Ecto neural progenitor cell (in vitro differentiated cells): ENCODE data around the gene IDH3A.

ENCODE experiments used
- DNase-seq: peaks from one replicate; pipeline ENCODE4 v3.0.0-alpha.2; 2018; ENCODE audit warnings: low spot score

IDH3A gene

DNA sequence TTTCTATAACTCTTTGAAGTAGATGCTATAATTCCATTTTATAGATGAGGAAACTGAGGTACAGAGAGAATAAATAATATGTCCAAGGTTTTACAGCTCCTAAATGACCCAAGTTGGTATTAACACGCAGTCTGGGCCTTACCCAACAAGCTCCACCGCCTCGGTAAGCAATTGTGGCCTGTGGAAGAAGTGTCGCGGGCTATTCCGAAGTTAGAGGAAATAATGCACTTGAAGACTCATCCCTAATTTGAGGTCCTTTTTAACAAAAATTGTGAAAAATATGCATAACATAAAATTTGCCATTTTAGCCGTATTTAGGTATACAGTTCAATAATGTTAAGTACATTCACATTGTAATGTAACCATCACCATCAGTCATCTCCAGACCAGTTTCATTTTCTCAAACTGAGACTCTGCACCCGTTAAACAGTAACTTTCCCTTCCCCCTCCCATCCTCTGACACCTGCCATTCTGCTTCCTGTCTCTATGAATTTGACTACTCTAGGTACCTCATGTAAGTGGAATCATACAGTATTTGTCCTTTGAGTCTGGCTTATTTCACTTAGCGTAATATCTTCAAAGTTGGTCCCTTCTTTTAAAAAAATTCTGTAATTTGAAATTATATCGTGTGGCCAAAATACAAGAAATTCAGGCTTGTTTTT is 18.2 kb downstream of the IDH3A start:
- DNase-seq: no peak

DNA sequence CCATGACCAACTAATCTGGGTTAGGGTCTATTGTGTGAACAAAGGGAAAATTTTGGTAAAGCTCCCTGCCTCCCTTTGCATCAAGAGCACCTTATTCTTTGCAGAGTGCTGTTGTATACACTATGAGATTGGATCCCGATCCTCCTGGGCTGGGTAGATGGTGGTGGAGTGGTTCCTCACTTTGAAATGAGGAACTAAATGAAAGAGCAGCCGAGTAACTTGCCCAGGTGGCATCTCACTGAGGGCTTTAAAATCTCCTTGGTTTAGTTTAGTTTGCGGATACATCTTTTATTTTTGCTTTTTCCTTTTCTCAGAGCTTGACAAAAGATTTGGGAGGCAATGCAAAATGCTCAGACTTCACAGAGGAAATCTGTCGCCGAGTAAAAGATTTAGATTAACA is 19.4 kb downstream of the IDH3A start:
- DNase-seq: no peak

DNA sequence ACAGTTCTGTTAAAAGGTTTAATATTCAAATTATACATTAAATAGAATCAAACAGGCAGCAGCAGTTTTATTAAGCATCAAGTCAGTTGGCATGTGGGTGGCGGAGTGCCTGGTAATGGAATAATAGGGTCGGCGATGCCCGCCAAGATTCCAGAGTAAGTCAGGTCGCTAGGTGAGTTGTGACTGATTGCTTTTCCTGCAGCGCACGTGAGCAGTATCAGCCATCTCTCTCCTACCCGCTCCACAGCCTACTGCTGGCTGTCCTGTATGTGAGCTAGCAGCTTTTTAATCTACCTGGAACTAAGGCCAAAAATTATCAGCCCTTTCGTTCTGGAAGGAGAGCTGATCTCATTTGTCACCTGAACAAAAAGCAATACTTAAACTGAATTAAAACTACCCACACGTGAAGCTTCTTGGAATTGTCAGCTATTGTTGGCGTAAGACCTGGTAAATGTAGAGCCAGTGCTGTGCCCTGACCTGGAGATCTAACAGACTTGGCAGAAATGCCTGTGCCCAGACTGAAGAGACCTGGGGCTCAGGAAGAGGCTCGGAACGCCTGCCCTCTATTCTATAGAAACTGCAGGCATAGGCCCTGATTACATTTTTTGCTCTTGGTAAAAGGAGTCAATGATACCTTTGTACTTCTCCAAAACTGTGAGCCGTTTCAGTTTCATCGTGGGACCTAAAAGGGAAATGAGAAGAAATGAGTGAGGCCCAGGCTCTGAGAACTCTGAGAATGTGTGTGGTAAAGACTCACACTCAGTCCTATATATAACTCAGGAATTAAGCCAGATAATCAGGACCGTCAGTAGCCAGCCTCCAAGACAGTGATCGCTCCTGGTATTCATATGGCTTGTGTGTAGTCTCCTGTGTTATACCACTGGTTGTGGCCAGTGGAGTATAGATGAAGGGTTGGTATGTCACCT is 21.9 kb downstream of the IDH3A start:
- no peak for DNase-seq

DNA sequence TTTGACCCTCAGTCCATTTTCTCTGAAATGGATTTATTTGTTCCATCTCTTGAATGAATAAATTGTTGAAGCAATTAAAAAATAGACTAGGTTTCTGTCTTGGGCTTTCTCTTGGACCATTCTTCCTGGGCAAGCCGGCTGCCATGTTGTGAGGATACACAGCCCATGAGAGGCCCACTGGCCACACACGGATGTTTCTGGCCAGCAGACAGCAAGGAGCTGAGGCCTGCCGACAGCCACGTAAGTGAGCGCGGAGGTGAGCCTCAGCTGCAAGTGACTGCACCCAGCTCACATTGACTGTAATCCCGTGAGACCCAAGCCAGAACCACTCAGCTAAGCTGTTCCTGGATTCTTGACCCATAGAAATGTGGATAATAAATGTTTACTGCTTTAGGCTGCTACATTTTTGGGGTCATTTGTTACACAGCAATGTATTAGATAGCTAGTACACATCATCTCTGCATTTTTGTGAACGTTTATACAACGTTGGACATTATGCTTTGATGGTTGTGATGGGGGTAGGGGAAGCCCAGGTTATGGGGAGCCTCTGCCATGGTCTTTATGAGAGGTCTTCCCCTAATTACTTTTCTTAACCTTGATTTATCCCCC is 22.8 kb downstream of the IDH3A start:
- DNase-seq: no peak

DNA sequence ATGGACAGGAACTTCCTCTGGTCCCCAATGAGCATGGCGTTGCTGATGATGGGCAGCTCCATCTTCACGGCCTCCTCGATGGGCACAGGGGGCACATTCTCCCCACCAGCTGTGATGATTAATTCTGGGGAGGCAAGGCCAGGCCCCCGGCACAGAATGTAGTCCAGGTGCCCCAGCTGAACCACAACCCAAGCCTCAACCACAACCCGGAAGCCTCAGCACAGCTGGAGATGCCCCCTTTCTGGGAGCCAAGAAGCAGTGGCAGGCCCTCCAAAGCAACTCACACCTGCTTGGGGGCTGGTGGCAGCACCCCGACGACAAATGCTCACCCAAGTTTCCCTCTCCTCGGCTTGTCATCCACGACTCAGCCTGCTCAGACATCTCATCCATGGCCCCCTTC is 25.2 kb downstream of the IDH3A start:
- no peak for DNase-seq

DNA sequence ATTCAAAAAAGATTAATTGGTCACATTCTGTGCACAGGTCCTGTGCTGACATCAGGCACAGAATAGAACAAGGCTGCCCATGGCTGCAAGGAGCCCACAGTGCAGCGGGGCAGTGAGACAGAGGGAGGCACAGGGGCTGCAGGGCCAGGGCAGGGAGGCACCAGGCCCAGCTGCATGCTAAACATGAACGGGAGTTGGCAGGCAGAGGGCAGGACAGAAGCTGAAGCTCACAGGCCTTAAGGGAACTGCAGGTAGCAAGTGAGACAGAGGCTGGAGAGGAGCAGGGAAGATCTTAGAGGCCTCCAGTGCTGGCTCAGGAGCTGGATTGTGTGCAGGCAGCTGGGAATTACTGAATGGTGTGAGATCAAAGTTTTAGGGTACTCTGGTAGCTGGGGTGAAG is 26.2 kb downstream of the IDH3A start:
- DNase-seq: no peak

DNA sequence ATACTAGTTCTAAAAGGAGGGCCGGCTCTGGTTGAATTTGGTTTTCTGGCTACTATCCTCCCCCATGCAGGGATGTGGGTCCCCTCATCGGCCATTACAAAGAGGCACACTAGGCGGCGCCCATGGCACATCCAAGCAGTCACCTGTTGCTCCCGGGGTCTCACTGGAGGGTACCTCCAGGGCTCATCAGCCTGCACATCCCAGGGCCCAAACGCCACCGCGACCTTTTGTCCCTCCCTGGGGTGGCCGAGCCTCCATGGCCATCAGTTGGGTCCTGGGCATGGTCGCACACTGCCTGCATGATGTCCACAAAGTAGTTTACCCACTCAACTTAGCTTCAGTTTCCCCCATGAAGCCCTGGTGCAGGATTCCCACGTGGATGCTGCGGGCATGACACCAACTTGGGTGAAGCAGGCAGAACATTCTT is 28.3 kb downstream of the IDH3A start:
- peak; percentile 83 for DNase-seq

DNA sequence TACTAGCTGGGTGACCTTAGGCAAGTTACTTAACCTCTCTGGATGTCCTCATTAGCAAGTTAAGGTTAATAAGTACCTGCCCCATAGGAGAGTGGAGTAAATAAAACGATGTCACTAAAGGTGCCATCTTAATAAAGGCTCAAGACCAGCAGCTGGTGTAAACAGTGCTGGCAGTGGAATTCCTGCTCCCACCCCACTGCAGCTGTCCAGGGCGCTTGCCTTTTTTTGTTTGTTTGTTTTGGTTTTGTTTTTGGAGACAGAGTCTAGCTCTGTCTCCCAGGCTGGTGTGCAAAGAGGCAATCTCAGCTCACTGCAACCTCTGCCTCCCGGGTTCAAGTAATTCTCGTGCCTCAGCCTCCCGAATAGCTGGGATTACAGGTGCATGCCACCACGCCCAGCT is 28.9 kb downstream of the IDH3A start:
- no peak for DNase-seq

DNA sequence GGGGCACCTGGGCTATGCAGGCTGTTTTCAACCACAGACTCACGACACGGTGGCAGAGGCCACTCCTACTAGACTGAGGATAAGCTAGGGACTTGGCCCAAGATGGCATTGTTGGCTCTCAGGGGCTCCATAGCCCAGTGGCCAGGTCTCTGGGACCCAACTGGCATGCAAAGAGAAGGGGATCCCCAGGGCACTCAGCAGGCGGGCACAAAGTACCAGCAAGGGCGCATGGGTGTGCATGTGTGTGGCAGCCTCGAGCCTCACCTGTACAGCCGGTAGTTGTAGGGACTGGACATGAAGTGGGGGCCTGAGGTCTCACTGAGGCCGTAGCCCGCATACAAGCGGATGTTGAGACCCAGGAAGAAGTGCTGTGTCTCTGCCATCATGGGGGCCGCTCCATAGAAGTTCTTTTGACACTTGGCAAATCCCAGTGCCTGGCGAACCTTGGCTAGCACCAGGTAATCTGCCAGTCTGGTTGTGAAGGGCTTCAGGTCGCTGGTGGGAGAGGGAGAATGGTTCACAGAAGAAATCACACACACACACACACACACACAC is 30.2 kb downstream of the IDH3A start:
- no peak for DNase-seq

DNA sequence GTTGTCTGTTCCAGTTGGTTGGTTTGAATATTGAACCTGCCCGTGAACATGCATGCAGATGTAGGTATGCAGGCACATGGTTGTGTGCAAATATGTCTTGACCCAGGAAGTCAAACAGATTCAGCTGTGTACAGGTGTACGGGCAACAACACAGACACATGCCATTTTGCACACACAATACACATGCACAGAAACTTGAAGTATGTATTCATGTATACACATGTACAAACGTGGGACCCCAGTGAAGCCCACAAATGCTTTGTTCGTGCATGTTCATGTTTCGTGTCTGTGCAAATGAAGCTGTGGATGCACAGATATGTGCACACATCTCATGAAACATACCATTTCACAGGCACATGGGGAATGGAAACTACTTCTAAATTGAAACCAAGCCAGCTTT is 30.7 kb downstream of the IDH3A start:
- no peak for DNase-seq

DNA sequence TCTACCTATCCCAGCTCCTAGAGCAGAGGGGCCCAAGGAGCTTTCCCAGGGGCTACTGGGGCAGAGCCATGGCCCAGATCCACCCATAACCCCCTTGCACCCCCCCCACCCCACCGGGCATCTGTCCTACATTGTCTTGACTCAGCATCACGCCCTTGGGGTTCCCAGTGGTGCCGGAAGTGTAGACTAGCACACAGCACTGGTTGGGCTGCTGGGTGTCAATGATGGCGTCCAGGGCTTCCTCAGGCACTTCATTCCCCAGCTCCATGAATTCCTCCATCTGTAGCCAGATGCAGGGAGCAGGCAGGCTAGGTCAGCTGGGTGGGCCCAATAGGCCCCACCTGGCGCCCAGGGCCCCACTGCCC is 33.2 kb downstream of the IDH3A start:
- DNase-seq: no peak

DNA sequence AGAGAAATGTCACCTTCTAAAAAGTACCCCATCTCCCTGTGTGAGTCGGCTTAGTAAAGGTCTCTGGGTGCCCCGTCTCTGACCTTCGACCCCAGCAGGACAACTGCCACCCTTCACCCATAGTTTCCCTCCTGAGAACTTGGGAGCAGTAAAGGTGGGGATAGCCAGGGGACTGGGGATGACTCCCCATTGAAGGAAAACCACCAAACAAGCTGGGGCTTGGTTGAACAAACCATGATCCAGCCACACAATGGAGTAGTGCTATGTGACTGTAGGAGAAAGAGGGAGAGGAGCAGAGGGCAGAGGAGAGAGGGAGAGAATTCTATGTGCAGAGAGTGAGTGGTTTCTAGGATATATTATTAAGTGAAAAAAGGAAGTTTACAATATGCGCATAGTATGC is 33.7 kb downstream of the IDH3A start:
- no peak for DNase-seq

DNA sequence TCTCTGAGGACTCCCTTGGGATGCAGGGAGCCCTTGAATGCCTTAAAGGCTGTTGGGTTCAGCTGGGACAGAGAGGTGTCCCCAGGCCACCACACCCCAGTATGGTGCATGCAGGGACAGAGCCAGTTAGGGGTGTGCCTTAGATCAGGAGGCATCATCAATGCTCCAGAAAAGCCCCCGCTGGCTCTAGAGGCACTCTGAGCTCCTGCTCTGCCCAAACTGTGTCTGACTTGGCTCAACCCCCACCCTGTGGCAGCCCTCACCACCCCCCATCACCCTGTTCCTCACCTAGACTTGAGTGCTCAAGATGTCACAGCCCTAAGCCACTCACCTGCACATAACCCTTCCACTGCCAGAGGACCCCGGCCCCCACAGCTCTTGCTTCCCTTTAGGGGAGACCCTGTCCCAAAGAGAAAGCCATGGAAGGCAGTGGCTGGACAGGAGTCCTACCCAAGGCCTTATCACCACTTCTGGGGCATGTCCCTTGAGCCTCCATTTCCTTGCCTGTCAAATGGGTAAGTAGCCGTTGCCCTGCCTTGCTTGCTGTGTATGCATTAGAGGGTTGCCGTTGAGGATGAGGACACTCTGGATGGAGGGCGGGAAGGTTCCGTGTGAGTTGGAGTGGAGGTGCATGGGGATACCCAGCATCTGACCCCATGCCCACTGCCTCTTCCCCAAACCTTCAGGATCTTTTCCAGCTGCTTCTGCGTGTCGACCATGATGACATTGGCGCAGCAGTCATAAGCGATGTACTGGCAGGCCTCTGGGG is 43.8 kb downstream of the IDH3A start:
- DNase-seq: no peak

DNA sequence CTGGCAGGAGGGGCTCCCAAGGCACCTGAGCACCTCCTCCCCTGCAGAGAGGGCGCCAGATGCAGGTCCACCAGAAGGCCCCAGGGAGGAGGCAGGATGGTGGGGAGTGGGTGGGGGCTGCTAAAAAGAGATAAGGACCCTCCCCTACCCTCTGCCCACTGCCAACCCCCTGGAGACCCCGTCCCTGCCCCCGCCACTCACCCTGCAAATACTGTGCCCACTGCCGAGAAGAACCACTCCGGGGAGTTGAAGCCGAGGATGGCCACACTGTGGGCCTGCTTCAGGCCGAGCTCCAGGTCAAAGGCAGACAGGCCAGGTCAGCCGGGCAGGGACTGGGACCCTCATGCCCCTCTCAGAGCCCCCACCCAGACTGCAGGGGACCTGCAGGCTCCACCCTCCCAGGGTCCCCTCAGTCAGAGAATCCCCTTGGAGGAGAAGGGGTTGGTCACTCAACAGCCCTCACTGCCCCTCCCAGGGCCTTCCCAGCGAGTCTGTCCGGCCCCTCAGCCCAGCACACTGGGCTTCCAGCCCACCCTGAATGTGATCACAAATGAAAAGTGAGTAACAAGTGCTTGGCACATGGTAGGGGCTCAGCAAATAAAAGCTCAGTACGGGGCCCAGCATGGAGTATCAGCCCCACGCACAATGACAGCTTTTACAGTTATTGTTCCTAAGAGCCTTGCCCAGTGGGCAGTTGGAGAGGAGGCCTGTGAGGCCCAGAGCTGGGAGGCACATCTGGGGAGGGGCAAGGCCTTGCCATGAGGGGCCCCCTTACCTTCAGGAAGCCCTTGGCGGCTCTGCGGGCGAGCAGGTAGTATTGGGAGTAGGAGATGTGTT is 44.8 kb downstream of the IDH3A start:
- DNase-seq: no peak

DNA sequence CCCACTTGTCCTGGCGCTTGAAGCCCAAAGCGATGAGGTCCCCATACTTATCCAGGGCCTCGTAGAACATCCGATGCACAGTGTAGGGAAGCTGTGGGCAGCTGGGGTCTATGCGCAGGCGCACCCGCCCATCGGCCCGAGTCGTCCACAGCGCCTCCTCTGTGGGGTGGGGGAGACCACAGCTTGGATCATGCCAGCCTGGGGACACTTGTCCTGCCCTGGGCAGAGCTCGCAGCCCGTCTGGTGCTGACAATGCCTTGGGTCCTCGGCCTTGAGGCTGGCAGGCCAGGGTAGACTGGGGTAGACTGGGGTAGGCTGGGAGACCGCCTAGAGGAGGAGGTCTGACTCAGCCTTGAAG is 45.4 kb downstream of the IDH3A start:
- no peak for DNase-seq

DNA sequence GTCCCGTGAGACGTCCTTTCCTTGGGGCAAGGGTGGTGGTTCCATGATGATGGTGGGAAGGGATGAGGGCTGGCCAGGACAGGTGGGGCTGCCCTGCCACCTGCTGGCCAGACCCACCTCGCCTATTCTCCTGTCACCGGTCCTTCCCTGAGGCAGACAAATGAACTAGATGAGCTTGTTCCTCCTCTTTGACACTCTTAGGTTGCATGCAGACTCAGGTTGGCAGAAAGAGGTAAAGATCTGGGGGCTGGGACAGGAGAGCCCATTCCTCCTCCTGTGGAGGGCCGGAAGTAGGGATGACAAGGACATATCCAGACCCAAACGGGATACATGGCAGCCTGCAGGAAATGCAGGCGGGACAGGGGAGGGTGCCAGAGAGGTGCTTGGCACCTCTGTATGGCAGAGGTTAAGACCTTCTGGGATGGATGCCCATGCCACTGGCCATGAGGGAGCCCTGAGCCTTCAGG is 46.6 kb downstream of the IDH3A start:
- DNase-seq: no peak

DNA sequence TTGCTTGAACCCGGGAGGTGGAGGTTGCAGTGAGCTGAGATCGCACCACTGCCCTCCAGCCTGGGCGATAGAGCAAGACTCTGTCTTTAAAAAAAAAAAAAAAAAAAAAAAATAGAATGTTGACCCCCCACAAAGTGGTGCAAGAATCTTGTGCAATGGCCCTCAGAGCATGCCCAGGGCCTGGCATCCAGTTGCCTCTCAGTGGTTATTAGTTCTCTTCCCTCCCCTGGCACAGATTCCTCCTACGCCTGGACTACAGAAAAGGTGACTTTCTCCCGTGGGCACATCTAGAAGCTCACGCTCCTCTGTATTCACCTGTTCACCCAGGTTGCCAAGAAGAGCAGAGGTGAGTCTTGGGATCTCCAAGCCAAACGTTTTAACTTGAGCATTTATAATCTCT is 48.5 kb downstream of the IDH3A start:
- no peak for DNase-seq

DNA sequence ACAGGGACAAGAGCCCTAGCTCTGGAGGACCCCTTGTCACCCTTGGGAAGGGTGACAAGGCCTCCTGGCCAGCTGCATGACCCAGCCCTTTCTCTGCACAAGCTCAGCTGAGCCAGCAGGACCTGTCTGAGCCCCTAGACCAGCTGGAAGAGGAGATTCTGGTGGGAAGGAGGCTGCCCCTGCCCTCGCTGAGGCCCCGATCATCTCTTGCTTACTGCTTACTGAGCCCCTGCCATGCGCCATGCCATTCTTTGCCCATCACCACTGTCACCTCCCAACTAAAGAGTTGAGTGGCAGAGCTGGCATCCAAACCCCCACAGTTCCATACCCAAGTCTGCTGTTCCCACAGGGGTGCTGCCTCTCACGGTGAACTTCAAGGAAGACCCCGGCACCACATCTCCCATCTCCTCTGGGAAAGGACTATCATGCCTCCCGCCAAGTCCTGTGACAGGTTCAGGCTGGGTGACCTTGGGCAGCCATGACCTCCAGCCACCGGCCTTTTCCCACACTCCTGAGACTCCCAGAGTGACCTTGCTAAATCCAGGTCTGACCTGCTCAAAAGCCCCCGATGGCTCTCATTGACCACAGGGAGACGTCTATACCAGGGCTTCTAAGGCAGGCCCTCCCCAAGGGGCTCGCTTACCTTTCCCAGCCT is 51.2 kb downstream of the IDH3A start:
- no peak for DNase-seq

DNA sequence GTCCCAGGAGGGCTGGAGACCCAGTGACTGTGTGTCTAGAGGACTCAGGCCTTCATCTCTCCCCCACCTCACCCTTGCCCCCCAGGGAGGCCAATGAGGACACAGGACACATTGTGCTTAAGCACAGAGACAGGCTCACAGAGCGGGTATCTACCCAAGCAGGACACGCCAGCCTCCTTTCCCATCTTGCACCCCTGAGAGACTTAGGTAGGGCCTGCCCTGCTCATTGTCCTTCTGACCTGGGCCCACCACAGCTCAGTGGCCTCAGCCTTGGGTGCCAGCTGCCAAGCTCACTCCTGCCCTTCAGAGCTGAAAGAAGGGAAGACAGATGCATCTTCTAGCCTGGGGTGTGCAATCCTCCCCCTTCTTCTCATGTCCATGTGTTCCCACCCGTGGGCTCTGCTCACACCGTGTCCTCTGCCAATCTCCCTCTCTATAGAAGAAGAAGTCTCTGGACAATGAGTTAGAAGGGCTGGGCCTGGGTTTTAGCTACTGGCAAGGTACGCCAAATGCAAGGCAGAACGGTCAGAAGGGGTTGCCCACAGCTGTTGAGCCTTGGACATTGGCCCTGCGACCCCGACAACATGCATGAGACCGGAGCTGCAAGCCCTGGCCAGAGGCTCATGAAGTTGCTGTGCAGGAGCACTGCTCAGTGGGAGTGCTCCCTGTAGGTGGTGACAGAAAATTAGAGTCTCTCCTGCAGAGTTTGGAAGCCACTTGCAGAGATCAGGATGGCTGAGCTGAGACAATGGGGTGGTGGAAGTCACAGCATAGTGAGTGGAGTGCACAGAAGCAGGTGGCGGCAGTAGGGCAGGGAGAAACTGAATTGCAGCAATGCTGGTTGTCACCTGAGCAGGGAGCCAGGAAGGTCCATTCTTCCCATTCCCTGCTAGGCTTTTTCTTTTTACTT is 52.4 kb downstream of the IDH3A start:
- DNase-seq: no peak
